Keratinocyte (primary cell): ENCODE data around the gene TTC39C. TPM values are rescaled to one million over a fixed set of nuclear protein-coding genes. Genes with fewer than 3 reads are reported as not detected.

Experiments used
- DNase-seq: peaks from one replicate; pipeline ENCODE4 v3.0.0-alpha.2; 2011; ENCODE audit warnings: low read depth, missing footprints, low spot score
- FAIRE-seq: peaks from 2 replicates; lab custom pipeline; 2011; peaks lifted over from hg19 to GRCh38; lab: Jason Lieb, UNC
- H2AFZ ChIP-seq: 2 replicates; pipeline ENCODE4 v1.6.0; 2012; ENCODE audit warnings: low read length, control low read depth, inconsistent platforms; ENCODE audit not compliant: control insufficient read depth
- H3K27ac ChIP-seq: 2 replicates; pipeline ENCODE4 v1.5.1; 2011; ENCODE audit warnings: low read length; ENCODE audit not compliant: control insufficient read depth, insufficient read depth
- H3K27me3 ChIP-seq: 3 replicates; pipeline ENCODE4 v1.6.0; 2011; ENCODE audit warnings: low read length; ENCODE audit not compliant: control insufficient read depth, insufficient read depth; ENCODE audit errors: extremely low read depth
- H3K36me3 ChIP-seq, 2 experiments: 2 replicates in 1 of 2; 3 replicates in 1 of 2; pipeline ENCODE4 v1.5.1; 2011; ENCODE audit warnings: low read length in 2 of 2, mild to moderate bottlenecking in 1 of 2; ENCODE audit not compliant: control insufficient read depth in 2 of 2, insufficient read depth in 2 of 2; ENCODE audit errors: extremely low read depth in 1 of 2
- H3K4me1 ChIP-seq: 3 replicates; pipeline ENCODE4 v1.5.1; 2011; ENCODE audit warnings: low read length; ENCODE audit not compliant: control insufficient read depth, insufficient read depth; ENCODE audit errors: extremely low read depth
- H3K4me2 ChIP-seq: 3 replicates; pipeline ENCODE4 v1.6.0; 2011; ENCODE audit warnings: low read depth, low read length; ENCODE audit not compliant: control insufficient read depth, insufficient read depth; ENCODE audit errors: extremely low read depth
- H3K4me3 ChIP-seq, 3 experiments: fragments of 200-600 bp in 1 of 3; sonication (generic) in 1 of 3; 2 replicates in 2 of 3; 3 replicates in 1 of 3; pipeline ENCODE4 v1.5.1; 2011 to 2016; ENCODE audit warnings: low read length in 3 of 3, mild to moderate bottlenecking in 3 of 3, control low read depth in 2 of 3, inconsistent platforms in 1 of 3, low read depth in 1 of 3, mixed read lengths in 1 of 3, mixed run types in 1 of 3, moderate library complexity in 1 of 3; ENCODE audit not compliant: control insufficient read depth in 2 of 3, insufficient read depth in 2 of 3; ENCODE audit errors: extremely low read depth in 1 of 3
- H3K79me2 ChIP-seq: 2 replicates; pipeline ENCODE4 v1.6.0; 2012; ENCODE audit warnings: low read length; ENCODE audit not compliant: control insufficient read depth, insufficient read depth
- H3K9ac ChIP-seq: 3 replicates; pipeline ENCODE4 v1.6.0; 2011; ENCODE audit warnings: low read length; ENCODE audit not compliant: control insufficient read depth, insufficient read depth; ENCODE audit errors: extremely low read depth
- H3K9me1 ChIP-seq: 3 replicates; pipeline ENCODE4 v1.6.0; 2011; ENCODE audit warnings: low read length; ENCODE audit not compliant: control insufficient read depth, insufficient read depth; ENCODE audit errors: extremely low read depth
- H3K9me3 ChIP-seq: 2 replicates; pipeline ENCODE4 v1.5.1; 2012; ENCODE audit warnings: low read depth, low read length; ENCODE audit not compliant: control insufficient read depth
- H4K20me1 ChIP-seq: 3 replicates; pipeline ENCODE4 v1.6.0; 2011; ENCODE audit warnings: low read length; ENCODE audit not compliant: control insufficient read depth, insufficient read depth; ENCODE audit errors: extremely low read depth
- EZH2 ChIP-seq: IDR thresholded peaks from one replicate; pipeline ENCODE4 v1.6.1; 2012; ENCODE audit warnings: inconsistent platforms, mild to moderate bottlenecking, low read length, moderate library complexity
- dilution Hi-C: fragments of 300-500 bp; cut with MboI; formaldehyde crosslinking; loops from one replicate; pipeline ENCODE4 v1.7.0; 2020; ENCODE audit warnings: low sequenced_read_pairs; ENCODE audit not compliant: extremely low pct_ligation_motif_present
- polyA plus RNA-seq, 5 experiments: library from polyadenylated mRNA; depleted of rRNA in 3 of 5; stranded (reverse) in 3 of 5; stranded (forward) in 1 of 5; unstranded in 1 of 5; fragments of >200 nt; gene quantifications; 1 replicate in 1 of 5; 2 replicates in 3 of 5; 3 replicates in 1 of 5; pipeline versions ENCODE4 v1.2.1 to v1.2.3, GENCODE V29; 2011 to 2012; ENCODE audit warnings: missing spikeins in 2 of 5, low read depth in 1 of 5, low replicate concordance in 1 of 5
- TF ChIP-seq, protein P1 (sequence below), 3 experiments: IDR thresholded peaks in 1 of 3; conservative IDR thresholded peaks in 1 of 3; optimal IDR thresholded peaks in 1 of 3; 2 replicates in 2 of 3; 3 replicates in 1 of 3; pipeline versions ENCODE3 to v1.5.1; 2011; ENCODE audit warnings: low read length in 3 of 3, mild to moderate bottlenecking in 3 of 3, moderate library complexity in 2 of 3, control low read depth in 1 of 3, inconsistent platforms in 1 of 3; ENCODE audit not compliant: insufficient read depth in 2 of 3; ENCODE audit errors: extremely low read depth in 1 of 3

Gene TTC39C
- polyA plus RNA-seq, 1 donor (not counting 4 experiments of a cell fraction or from before 2014, with no cell fraction given): 26.8 TPM

DNA sequence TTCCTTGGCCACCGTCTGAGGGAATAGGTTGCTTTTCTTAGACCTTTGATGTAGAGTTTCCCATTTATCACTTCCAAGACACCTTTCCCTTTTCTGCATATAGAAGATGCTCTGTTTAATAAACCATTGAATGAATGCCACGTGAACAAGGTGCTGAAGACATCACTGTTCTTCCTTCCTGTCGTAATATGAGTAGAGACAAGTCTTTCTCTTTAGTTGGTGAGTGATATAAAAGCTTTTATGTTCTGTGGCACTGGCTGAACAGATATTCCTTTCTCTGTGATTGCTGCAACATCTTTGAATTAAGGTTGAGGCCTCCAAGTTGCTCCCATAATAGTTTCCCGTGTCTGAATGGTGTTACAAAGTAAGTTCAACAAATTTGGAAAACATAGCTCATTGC is 38.7 kb downstream of the TTC39C start:
- Histone ChIP-seq H3K4me3 (no peak overlapping the region), H2AFZ (no peak overlapping the region), H3K9ac (no peak overlapping the region), H3K9me3 (no peaks in the 10 kb centered on the region), H3K27ac (peak overlapping the region; percentile 45), H3K36me3 (no peaks in the 10 kb centered on the region), H4K20me1 (no peaks in the 10 kb centered on the region), H3K27me3 (no peaks in the 10 kb centered on the region), H3K4me1 (peaks cover 45% of the 10 kb centered on the region), H3K79me2 (peaks cover 29% of the 10 kb centered on the region), H3K9me1 (no peaks in the 10 kb centered on the region), H3K4me2 (peak overlapping the region; percentile 87)
- no peak for TF ChIP-seq EZH2
- FAIRE-seq (no peak), DNase-seq (no peak)
- dilution Hi-C loops: no loop called here

DNA sequence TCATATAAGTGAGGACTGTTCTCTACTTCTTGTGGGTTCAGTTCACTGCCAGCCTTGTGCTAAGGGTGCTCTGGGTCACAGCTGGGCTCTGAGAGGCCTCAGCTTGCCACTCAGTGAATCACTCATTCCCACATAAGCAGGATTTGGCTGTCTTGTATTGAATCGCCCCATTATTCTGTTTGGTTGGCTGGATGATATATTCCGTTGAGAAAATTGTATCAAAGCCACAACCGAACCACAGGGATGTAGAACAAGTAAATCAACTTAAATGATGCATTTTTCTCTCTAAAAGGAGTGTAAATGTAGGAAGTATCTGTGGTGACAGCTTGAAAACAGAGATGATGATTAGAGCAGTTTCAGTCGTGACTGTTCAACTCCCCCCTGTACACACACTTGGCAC is 39.6 kb downstream of the TTC39C start:
- DNase-seq: peak; percentile 53
- Histone ChIP-seq H3K4me3 (no peak overlapping the region), H3K9me1 (no peaks in the 10 kb centered on the region), H4K20me1 (no peaks in the 10 kb centered on the region), H3K27ac (peak overlapping the region; percentile 68), H2AFZ (no peak overlapping the region), H3K4me1 (peaks cover 45% of the 10 kb centered on the region), H3K79me2 (peaks cover 29% of the 10 kb centered on the region), H3K4me2 (peak overlapping the region; percentile 87), H3K36me3 (no peaks in the 10 kb centered on the region), H3K27me3 (no peaks in the 10 kb centered on the region), H3K9me3 (no peaks in the 10 kb centered on the region), H3K9ac (peak overlapping the region; percentile 8)
- dilution Hi-C loops: no loop called here
- FAIRE-seq: peak; percentile 98
- no peak for TF ChIP-seq EZH2

DNA sequence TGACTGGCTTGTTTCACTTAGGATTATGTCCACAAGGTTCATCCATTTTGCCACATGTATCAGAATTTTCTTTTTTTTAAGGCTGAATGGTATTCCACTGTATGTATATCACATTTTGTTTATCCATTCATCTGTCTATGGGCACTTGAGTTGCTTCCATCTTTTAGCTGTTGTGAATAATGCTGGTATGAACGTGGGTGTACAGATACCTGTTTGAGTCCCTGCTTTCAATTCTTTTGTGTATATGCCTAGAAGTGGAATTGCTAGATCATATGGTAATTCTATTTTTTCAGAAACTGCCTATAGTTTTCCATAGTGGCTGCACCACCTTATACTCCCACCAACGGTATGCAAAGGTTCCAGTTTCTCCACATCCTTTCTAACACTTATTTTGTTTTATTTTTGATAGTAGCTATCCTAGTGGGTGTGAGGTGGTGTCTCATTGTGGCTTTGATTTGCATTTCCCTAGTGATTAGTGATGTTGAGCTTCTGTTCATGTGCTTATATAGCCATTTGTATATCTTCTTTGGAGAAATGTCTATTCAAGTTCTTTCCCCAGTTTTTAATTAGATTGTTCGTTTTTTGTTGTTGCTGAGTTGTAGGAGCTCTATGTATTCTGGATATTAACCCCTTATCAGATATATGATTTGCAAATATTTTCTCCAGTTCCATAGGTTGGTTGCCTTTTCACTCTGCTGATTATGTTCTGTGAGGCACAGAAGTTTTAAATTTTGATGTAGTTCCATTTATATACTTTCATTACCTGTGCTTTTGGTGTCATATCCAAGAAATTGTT is 40.7 kb downstream of the TTC39C start:
- peaks cover 31% of the 10 kb centered on the region for H3K79me2 ChIP-seq

More for the DNA sequence above, 40.7 kb downstream of the TTC39C start:
- Histone ChIP-seq H2AFZ (no peak overlapping the region), H3K27me3 (no peaks in the 10 kb centered on the region), H3K36me3 (no peaks in the 10 kb centered on the region), H3K9ac (no peak overlapping the region), H3K9me3 (no peaks in the 10 kb centered on the region), H3K27ac (peak overlapping the region; percentile 68), H4K20me1 (no peaks in the 10 kb centered on the region), H3K4me3 (no peak overlapping the region), H3K4me2 (peak overlapping the region; percentile 87), H3K4me1 (peaks cover 45% of the 10 kb centered on the region), H3K9me1 (no peaks in the 10 kb centered on the region)
- no peak for DNase-seq
- peak; percentile 9 for FAIRE-seq
- TF ChIP-seq, protein P1, sequence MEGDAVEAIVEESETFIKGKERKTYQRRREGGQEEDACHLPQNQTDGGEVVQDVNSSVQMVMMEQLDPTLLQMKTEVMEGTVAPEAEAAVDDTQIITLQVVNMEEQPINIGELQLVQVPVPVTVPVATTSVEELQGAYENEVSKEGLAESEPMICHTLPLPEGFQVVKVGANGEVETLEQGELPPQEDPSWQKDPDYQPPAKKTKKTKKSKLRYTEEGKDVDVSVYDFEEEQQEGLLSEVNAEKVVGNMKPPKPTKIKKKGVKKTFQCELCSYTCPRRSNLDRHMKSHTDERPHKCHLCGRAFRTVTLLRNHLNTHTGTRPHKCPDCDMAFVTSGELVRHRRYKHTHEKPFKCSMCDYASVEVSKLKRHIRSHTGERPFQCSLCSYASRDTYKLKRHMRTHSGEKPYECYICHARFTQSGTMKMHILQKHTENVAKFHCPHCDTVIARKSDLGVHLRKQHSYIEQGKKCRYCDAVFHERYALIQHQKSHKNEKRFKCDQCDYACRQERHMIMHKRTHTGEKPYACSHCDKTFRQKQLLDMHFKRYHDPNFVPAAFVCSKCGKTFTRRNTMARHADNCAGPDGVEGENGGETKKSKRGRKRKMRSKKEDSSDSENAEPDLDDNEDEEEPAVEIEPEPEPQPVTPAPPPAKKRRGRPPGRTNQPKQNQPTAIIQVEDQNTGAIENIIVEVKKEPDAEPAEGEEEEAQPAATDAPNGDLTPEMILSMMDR (optimal IDR thresholded peaks at IDR 0.05 in 1 of 3, IDR thresholded peaks at IDR 0.05 in 1 of 3, conservative IDR thresholded peaks at IDR 0.05 in 1 of 3; ENCODE audit: extremely low read depth in 1 of 3, insufficient read depth in 2 of 3, low read length in 3 of 3): no peak
- no peak for TF ChIP-seq EZH2
- dilution Hi-C loops: no loop called here
